ENCODE data around the gene DNAI1.
"Not testable (repeated sequence)": the region's sequence is repeated elsewhere in the genome, so short reads cannot be mapped to it uniquely, and the experiment has no call there.

Gene DNAI1

DNA sequence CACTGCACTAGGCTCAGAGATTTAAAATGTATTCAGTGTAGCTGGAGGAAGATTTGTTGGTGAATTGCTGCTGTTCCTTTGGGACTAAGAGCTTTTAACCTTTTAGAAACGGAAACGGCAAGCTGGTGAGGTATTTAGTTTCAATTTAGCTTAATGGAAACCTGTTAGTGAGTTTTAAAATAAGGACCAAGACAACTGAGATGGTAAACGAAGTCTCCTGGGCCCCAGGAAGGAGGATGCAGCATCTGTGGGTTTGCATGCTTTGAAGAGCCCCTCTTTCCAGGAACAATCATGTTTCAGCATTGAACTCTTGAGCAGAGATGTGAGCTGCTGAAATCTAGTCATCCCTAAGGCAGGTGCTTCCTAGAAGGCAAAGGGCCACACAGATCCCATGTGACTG, 16.5 kb downstream of the DNAI1 start:
- no peak overlapping the region for H3K4me3 ChIP-seq (ENCODE audit: low read depth, low read length)
- TF ChIP-seq, protein P1, sequence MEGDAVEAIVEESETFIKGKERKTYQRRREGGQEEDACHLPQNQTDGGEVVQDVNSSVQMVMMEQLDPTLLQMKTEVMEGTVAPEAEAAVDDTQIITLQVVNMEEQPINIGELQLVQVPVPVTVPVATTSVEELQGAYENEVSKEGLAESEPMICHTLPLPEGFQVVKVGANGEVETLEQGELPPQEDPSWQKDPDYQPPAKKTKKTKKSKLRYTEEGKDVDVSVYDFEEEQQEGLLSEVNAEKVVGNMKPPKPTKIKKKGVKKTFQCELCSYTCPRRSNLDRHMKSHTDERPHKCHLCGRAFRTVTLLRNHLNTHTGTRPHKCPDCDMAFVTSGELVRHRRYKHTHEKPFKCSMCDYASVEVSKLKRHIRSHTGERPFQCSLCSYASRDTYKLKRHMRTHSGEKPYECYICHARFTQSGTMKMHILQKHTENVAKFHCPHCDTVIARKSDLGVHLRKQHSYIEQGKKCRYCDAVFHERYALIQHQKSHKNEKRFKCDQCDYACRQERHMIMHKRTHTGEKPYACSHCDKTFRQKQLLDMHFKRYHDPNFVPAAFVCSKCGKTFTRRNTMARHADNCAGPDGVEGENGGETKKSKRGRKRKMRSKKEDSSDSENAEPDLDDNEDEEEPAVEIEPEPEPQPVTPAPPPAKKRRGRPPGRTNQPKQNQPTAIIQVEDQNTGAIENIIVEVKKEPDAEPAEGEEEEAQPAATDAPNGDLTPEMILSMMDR (IDR thresholded peaks at IDR 0.05; ENCODE audit: borderline replicate concordance, insufficient read depth, low read depth, low read length) = no peak

DNA sequence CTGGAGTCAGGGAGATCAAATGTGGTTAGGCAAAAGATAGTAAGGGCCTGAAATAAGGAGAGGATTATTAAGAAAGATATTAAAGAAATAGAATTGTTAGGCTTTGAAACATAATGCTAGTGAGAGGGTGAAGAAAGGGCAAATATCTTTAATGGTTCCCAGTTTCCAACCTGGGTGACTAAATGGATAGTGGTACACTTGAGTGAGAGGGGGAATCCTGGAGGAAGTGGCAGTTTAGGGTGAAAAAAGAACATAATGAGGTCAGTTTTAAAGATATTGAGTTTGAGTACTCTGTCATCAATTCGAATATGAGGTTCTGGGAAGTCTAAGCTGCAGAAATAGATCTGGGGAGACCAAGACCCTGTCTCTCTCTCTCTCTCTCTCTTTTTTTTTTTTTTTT, 18.9 kb downstream of the DNAI1 start:
- TF ChIP-seq, protein P1 (IDR thresholded peaks at IDR 0.05; ENCODE audit: borderline replicate concordance, insufficient read depth, low read depth, low read length) = no peak
- no peak overlapping the region for H3K4me3 ChIP-seq (ENCODE audit: low read depth, low read length)

DNA sequence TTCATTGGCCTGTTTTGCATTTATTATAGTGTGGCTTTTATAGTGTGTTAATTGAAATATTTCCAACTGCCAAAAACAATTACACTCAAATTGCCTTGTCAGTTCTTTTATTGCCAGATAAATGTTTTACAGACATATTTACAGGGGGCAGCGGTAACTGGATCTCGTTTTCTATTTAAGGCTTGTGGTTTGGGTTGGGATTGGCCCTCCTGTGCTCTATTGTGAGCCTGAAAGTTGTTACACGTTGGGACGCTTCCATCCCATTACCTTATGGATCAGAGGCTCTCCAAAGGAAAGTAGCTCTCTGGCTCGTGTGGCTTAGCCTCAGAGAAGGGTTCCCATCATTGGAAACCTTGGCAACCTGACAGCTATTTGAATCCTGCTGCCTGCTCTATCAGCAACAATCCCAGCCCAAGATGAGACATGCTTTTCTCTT, 20.8 kb downstream of the DNAI1 start:
- no peak overlapping the region for H3K4me3 ChIP-seq (ENCODE audit: low read depth, low read length)
- TF ChIP-seq, protein P1 (IDR thresholded peaks at IDR 0.05; ENCODE audit: borderline replicate concordance, insufficient read depth, low read depth, low read length) = no peak

DNA sequence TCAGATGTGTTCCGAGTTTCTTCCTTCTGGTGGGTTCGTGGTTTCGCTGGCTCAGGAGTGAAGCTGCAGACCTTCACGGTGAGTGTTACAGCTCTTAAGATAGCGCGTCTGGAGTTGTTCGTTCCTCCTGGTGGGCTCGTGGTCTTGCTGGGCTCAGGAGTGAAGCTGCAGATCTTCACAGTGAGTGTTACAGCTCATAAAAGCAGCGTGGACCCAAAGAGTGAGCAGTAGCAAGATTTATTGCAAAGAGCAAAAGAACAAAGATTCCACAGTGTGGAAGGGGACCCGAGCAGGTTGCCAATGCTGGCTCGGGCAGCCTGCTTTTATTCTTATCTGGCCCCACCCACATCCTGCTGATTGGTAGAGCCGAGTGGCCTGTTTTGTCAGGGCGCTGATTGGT, 23.0 kb downstream of the DNAI1 start:
- H3K4me3 ChIP-seq (ENCODE audit: low read depth, low read length) = not testable (repeated sequence)

DNA sequence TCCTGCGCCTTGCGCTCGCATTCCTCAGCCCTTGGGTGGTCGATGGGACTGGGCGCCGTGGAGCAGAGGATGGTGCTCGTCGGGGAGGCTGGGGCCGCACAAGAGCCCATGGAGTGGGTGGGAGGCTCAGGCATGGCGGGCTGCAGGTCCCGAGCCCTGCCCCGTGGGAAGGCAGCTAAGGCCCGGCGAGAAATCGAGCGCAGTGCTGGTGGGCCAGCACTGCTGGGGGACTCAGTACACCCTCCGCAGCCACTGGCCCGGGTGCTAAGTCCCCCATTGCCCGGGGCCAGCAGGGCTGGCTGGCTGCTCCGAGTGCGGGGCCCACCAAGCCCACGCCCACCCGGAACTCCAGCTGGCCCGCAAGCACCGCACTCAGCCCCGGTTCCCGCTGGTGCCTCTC, 24.1 kb downstream of the DNAI1 start:
- not testable (repeated sequence) for H3K4me3 ChIP-seq (ENCODE audit: low read depth, low read length)

DNA sequence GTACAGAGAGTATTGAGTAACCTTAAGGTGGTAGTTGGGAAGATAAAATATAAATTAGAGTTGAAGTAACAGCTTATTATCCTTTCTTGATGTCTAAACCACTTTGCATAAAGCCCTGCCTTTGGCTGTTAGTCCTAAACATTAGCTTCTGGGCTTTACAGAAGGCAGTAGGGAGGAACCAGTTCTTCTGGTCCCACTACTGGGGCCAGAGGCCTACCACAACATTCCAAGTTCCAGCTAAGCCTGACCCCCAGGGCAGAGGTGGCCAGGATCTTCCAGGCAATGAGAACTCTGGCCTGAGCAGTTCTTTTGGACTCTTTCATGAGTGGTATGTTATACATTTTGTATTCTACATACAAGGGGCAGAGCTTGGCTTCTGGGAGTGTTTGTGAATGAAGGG, 26.1 kb downstream of the DNAI1 start:
- TF ChIP-seq, protein P1 (IDR thresholded peaks at IDR 0.05; ENCODE audit: borderline replicate concordance, insufficient read depth, low read depth, low read length) = no peak
- H3K4me3 ChIP-seq (ENCODE audit: low read depth, low read length) = no peak overlapping the region

DNA sequence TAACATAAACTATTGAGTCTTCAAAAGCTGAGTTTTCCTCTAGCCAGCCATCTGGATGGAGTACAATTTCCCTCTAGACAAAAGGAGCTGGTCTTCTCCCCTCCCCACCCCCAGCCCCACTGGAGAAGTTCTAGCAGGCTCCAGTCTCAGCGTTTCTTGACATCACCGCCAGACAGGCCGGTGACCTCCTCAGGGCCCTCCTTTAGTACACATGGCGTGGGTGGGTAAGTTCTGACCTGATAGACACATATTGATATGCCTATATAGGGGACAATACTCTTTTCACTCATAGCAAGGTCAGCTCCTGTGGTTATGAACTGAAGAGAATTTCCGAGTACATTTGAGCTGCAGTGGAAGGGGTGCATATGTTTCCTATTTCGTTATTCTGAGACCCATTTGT, 27.2 kb downstream of the DNAI1 start:
- H3K4me3 ChIP-seq (ENCODE audit: low read depth, low read length) = no peak overlapping the region
- TF ChIP-seq, protein P1 (IDR thresholded peaks at IDR 0.05; ENCODE audit: borderline replicate concordance, insufficient read depth, low read depth, low read length) = no peak

DNA sequence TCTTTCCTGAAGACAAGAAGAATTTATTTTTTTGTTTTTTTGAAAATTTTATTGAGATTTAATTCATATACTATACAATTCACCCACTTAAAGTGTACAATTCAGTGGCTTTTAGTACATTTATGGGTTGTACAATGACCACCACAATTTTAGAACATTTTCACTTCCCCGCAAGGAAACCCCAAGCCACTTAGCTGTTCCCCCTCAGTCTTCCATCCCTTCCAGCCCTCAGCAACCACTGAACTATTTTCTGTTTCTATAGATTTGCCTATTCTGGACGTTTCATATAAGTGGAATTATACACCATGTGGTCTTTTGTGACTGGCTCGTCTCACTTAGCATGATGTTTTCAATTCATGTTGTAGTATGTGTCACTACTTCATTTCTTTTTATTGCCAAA, 28.0 kb downstream of the DNAI1 start:
- TF ChIP-seq, protein P1 (IDR thresholded peaks at IDR 0.05; ENCODE audit: borderline replicate concordance, insufficient read depth, low read depth, low read length) = no peak
- no peak overlapping the region for H3K4me3 ChIP-seq (ENCODE audit: low read depth, low read length)

Data from GM12875 (cell line).